ENCODE results near the gene POPDC2.

DNA sequence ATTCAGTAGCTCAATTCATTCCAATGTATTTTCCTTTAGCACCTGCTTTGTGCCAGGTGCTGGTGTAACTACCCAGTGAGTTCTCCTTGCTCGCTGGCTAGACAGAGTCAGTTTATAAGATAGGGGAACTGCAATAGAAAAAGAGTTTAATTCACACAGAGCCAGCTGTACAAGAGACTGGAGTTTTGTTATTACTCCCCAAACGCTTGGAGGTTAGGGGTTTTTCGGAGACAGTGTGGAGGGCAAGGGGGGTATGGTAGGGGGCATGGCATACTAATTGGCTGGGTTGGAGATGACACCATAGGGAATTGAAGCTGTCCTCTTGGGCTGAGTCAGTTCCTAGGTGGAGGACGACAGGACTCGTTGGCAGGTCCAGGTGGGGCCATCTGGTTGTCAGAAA lies 37.0 kb upstream of the POPDC2 start:
- no peak for TF ChIP-seq POLR2AphosphoS5 (IDR thresholded peaks at IDR 0.05; ENCODE audit: borderline replicate concordance, low read depth, low read length)
- TF ChIP-seq EZH2 (IDR thresholded peaks at IDR 0.05): no peak
- TF ChIP-seq FOXP2 (optimal IDR thresholded peaks at IDR 0.05; ENCODE audit: control extremely low read depth, extremely low read length, insufficient read depth): no peak

Measured in SK-N-MC (cell line).